Epithelial cell of alveolus of lung (primary cell): ENCODE data around the gene AKR1B15. TPM values are rescaled to one million over a fixed set of nuclear protein-coding genes. Genes with fewer than 3 reads are reported as not detected.

ENCODE experiments used
- total RNA-seq: library from RNA; depleted of rRNA; stranded (reverse); fragments of >200 nt; gene quantifications from 2 replicates; pipeline ENCODE4 v1.2.1, GENCODE V29; 2015

AKR1B15 gene
- 2.3 TPM in 1 of 2 replicates, not detected in the other for total RNA-seq

GRCh38 chr7:134548877-134549276 lies at the start of gene AKR1B15:
Gene AKR1B15 (plus strand): TSS chr7:134549110. CDS start chr7:134564620, 15,510 bp downstream.

Other genes with a start within 250 kb of the AKR1B15 start
- gene SLC35B4, start 232.2 kb upstream of the AKR1B15 start, total RNA-seq, result 11.5 and 29.2 TPM in 2 replicates
- gene AKR1B1, start 90.0 kb upstream of the AKR1B15 start, total RNA-seq, result 80.1 and 106 TPM in 2 replicates
- gene AKR1B10, start 21.5 kb upstream of the AKR1B15 start, total RNA-seq, result 0.39 and 11.8 TPM in 2 replicates
- gene BPGM, start 97.7 kb downstream of the AKR1B15 start, total RNA-seq, result 11.1 and 19.1 TPM in 2 replicates
- 149 and 265 TPM in 2 replicates for gene CALD1, start 230.5 kb downstream of the AKR1B15 start, total RNA-seq